ENCODE results near the gene SGPL1. TPM values are rescaled to one million over a fixed set of nuclear protein-coding genes. Genes with fewer than 3 reads are reported as not detected.
"Not testable (repeated sequence)": the region's sequence is repeated elsewhere in the genome, so short reads cannot be mapped to it uniquely, and the experiment has no call there.

Gene SGPL1, protein sequence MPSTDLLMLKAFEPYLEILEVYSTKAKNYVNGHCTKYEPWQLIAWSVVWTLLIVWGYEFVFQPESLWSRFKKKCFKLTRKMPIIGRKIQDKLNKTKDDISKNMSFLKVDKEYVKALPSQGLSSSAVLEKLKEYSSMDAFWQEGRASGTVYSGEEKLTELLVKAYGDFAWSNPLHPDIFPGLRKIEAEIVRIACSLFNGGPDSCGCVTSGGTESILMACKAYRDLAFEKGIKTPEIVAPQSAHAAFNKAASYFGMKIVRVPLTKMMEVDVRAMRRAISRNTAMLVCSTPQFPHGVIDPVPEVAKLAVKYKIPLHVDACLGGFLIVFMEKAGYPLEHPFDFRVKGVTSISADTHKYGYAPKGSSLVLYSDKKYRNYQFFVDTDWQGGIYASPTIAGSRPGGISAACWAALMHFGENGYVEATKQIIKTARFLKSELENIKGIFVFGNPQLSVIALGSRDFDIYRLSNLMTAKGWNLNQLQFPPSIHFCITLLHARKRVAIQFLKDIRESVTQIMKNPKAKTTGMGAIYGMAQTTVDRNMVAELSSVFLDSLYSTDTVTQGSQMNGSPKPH
- 10 to 100 TPM; 19.8 to 25.9 (median 20.3) TPM for polyA plus RNA-seq

DNA sequence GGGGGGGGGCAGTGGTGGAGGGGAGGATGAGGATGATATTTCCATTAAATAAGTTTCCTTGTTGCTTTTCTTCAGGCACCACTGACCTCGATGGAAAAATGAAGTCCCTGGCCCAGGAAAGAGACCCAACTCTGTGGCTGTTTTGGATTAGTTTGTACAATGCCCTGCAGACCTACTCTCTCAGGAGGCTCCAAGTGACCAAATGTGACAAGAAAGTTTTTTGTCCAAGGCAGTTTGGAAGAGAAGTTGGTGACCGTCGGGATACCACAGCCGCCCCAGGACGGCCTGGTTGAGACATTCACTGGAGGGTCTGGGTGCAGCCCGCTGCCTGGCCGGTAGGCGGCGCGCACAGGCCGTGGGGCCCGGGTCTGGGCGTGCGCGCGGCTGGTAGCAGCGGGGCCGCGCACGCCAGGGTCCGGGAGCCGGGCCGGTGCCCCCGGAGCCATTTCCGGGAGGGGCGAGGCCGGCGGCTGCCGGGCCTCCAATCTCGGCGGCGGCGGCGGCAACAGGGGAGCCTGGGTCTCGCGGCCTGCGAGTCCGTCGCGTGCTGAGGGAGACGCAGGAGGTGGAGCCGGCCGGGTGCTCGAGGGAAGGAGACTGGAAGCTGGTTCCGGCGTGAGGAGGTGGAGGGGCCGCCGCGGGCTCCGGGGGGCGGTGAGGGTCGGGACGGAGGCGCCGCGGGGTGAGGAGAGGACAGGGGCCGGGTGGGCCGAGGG, at the start of gene SGPL1:
Gene SGPL1, plus strand, starts transcription at position 445 of the 716 bp plus-strand sequence. CDS start 906 bp downstream, outside the sequence.
- H3K27me3 Mint-ChIP-seq (ENCODE audit: low read depth in 3 of 3): peaks cover 0 to 3% (median 0%) of the 10 kb centered on the region in 3 donors
- H3K36me3 Mint-ChIP-seq: peaks cover 0 to 9% (median 4%) of the 10 kb centered on the region in 3 donors
- peak within 1 kb of the TSS; percentile 93 to 97 (median 95) for H3K4me3 Mint-ChIP-seq
- no peaks in the 10 kb centered on the region for H3K9me3 Mint-ChIP-seq
- H3K4me1 Mint-ChIP-seq: peaks cover 25 to 35% of the 10 kb centered on the region in 2 donors
- DNase-seq: peak; percentile 86 to 87 (median 87)
- peak within 1 kb of the TSS; percentile 78 to 95 (median 91) for H3K27ac Mint-ChIP-seq

DNA sequence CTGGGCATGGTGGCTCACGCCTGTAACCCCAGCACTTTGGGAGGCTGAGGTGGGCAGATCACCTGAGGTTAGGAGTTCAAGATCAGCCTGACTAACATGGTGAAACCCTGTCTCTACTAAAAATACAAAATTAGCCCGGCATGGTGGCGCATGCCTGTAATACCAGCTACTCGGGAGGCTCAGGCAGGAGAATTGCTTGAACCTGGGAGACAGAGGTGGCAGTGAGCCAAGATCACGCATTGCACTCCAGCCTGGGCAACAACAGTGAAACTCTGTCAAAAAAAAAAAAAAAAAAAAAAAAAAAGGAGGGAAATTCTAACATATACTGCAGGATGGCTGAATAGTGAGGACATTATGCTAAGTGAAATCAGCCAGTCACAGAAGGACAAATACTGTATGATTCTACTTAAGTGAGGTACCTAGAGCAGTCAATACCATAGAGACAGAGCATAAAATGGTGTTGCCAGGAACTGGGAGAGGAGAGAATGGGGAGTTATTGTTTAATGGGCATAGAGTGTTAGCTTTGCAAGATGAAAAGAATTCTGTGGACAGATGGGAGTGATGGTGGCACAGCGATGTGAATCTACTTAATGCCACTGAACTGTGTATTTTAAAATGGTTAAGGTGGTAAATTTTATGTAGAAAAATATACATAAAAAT, 47.6 kb upstream of the SGPL1 start:
- H3K4me1 Mint-ChIP-seq; H3K27ac Mint-ChIP-seq; H3K4me3 Mint-ChIP-seq; H3K36me3 Mint-ChIP-seq; DNase-seq; H3K27me3 Mint-ChIP-seq (ENCODE audit: low read depth in 3 of 3); H3K9me3 Mint-ChIP-seq: not testable (repeated sequence)

DNA sequence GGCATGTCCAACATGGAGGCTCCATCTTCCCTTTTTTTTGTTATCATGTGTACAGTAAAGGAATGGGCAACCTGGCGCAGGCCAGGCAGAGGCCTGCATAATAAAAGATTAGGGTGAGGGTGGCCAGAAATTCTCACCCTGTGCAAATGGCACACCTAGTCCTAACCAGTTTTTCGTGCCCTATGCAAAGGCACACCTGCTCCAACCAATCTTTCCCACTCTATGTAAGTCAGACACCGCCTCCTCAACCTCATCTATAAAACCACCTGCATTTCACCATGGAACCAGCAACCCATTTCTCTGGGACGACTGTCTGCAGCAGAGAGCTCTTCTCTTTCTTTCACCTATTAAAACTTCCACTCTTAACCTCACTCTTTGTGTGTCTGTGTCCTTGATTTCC, 46.6 kb upstream of the SGPL1 start:
- no peak overlapping the region for H3K4me3 Mint-ChIP-seq
- H3K4me1 Mint-ChIP-seq: no peaks in the 10 kb centered on the region
- H3K36me3 Mint-ChIP-seq: peaks cover 0 to 7% (median 0%) of the 10 kb centered on the region in 3 donors
- H3K9me3 Mint-ChIP-seq: no peaks in the 10 kb centered on the region
- peaks cover 3 to 8% (median 4%) of the 10 kb centered on the region in 3 donors for H3K27me3 Mint-ChIP-seq (ENCODE audit: low read depth in 3 of 3)
- DNase-seq: no peak
- H3K27ac Mint-ChIP-seq: no peak overlapping the region

DNA sequence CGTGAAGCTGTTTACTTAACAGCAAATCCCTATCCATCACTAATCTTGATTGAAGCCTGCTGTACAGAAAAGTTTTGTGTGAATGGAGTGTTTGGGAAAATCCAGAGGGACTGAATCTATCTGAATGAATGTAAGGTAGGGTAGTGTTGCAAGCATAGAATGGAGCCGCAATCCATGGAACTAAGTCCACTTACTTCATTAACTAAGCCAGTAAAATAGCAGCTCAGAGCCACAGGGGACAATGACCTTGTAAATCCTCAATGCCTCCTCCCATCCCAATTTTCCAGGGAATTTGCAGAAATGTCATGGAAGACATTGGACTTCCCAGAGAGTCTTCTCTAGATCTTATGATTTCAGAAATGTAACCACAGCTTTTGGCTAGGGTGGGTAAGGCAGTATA, 45.7 kb upstream of the SGPL1 start:
- Mint-ChIP-seq H3K27me3 (ENCODE audit: low read depth in 3 of 3) (peaks cover 3 to 8% (median 4%) of the 10 kb centered on the region in 3 donors), H3K36me3 (peaks cover 0 to 7% (median 0%) of the 10 kb centered on the region in 3 donors), H3K4me3 (no peak overlapping the region), H3K9me3 (no peaks in the 10 kb centered on the region), H3K4me1 (no peaks in the 10 kb centered on the region), H3K27ac (no peak overlapping the region)
- DNase-seq: no peak

DNA sequence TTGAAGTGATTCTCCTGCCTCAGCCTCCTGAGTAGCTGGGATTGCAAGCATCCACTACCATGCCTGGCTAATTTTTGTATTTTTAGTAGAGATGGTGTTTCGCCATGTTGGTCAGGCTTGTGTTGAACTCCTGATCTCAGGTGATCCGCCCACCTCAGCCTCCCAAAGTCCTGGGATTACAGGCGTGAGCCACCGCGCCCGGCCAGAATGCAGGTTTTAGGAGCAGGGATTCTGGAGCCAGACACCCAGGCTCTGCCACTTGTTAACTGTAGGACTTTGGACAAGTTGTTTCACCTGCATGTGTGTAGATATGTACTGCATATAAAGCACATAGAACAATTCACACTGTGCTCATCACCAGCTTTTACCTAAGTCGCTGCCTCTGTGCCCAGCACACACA, 45.2 kb upstream of the SGPL1 start:
- not testable (repeated sequence) for H3K4me1 Mint-ChIP-seq; H3K9me3 Mint-ChIP-seq; DNase-seq; H3K36me3 Mint-ChIP-seq; H3K27ac Mint-ChIP-seq; H3K27me3 Mint-ChIP-seq (ENCODE audit: low read depth in 3 of 3); H3K4me3 Mint-ChIP-seq

DNA sequence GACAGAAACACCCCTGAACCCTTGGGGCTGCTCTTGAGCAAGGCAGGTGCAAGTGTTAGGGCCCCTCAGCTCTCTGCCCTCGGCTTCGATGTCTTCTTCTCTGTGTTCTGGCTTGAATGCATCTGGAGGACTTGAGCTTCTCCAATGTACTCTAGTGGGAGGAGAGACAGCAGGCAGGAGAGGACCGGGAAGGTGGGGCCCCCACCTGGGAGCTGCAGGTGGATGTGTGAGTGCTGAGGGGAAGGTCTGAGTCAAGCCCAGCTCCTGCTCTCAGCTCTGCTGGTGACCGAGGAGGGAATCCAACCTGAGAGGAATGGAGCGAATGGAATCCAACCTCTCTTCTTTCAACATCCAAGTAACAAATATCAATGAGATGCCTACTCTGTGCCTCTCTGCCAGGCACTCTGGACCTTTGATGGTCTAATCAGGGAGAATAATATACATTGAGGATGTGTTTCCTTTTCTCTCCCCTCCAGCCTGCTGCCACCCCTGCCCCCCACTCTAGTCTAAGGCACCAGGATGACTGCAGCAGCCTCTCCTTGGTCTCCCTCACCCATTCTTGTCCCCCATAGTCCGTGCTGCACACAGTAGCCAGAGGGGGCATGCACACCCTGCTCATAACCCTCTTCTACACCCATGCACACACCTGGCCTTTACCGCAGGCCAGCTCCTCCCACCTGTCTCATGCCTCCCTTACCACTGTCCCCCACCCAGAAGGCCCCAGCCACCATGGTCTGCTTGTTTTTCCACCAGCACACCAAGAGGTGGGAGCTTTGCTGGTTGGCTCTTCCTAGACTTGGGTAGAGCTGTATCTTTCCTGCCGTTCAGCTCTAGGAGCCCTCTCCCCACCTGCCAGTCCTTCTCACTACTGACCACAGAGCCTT, 44.2 kb upstream of the SGPL1 start:
- Mint-ChIP-seq H3K4me1 (no peaks in the 10 kb centered on the region), H3K27me3 (ENCODE audit: low read depth in 3 of 3) (peaks cover 3 to 7% (median 4%) of the 10 kb centered on the region in 3 donors), H3K36me3 (peaks cover 0 to 2% (median 0%) of the 10 kb centered on the region in 3 donors), H3K9me3 (no peaks in the 10 kb centered on the region), H3K4me3 (no peak overlapping the region), H3K27ac (no peak overlapping the region)
- DNase-seq: no peak

DNA sequence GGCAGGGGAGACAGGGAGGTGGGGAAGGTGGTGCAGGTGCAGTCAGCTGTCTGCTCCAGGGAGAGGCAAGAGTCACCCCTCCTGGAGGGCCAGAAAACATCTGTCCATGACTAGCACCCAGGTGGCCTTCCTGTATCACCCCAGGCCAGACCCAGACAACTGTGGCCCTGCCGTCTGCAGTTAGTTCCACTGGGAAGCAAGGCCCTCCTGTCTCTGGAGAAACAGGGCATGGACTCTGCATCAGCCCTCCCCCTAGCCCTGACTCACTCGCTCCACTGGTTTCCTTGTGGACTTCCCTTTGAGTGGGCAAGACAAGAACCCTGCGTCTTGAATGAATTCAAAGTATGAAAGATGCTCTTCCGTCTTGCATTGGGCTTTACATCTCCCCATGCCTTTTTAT, 43.1 kb upstream of the SGPL1 start:
- DNase-seq: no peak
- no peak overlapping the region for H3K27ac Mint-ChIP-seq
- no peaks in the 10 kb centered on the region for H3K36me3 Mint-ChIP-seq

DNA sequence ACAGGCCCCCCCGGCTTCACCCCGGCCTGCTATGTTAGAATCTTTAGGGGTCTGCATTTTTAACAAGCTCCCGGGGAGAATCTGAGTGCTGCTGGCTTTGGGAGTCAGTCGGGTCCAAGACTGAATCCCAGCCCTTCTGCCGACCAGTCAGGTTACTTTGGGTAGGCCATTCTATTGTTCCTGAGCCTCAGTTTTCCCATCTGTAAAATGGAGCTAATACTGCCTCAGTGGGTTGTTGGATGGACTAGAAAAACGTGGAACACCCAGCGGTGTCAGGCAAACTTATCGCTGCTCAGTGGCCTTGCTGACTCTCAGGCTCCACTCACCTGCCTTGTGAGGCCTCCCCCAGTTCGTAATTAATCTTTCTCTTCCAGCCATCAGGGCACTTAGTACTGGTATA, 42.3 kb upstream of the SGPL1 start:
- no peaks in the 10 kb centered on the region for H3K36me3 Mint-ChIP-seq
- peaks cover 2 to 5% (median 2%) of the 10 kb centered on the region in 3 donors for H3K27me3 Mint-ChIP-seq (ENCODE audit: low read depth in 3 of 3)
- H3K9me3 Mint-ChIP-seq: no peaks in the 10 kb centered on the region
- H3K4me3 Mint-ChIP-seq: no peak overlapping the region
- H3K27ac Mint-ChIP-seq: no peak overlapping the region
- no peak for DNase-seq
- no peaks in the 10 kb centered on the region for H3K4me1 Mint-ChIP-seq

More for the DNA sequence above, 43.1 kb upstream of the SGPL1 start:
- Mint-ChIP-seq H3K9me3 (no peaks in the 10 kb centered on the region), H3K27me3 (ENCODE audit: low read depth in 3 of 3) (peaks cover 2 to 5% (median 4%) of the 10 kb centered on the region in 3 donors), H3K4me3 (no peak overlapping the region), H3K4me1 (no peaks in the 10 kb centered on the region)

DNA sequence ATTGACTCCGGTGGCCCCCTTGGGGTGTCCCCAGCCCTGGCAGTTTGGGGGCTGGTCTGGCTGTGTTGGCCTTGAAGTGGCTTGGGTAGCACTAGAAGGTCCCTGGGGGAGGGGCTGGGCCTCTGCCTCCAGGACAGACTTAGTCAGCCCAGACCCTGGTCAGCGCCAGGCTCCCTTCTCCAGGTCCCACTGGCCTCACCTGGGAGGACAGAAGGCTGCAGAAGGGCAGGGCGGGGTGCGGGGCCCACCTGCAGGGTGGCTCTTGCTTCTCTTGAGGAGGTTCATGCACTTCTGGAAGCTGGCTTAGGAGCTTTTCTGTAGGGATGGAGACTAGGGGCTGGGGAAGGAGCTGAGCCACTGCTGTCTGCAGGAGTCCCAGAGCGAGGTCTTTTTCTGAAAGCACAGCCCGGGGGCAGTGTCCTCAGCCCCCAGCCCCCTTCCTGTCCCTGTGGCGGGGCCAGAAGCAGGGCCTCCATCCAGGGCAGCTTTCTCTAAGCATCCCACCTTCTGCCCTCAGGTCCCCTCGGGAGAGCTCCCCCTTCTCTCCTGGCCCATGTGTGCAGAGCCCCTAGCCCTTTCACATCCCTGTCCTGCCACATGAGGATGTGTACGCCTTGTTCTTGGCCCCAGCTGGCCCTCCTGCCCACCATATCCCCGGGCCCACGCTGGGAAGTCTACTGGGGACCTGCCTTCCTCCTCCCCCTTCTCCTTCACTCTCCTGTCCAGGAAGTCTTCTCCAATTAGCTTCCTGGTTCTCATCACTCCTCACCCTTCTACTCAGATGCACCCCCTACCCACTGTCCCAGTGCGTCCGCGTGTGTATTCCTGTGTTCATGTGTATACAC, 41.6 kb upstream of the SGPL1 start:
- H3K4me1 Mint-ChIP-seq: no peaks in the 10 kb centered on the region
- no peak overlapping the region for H3K4me3 Mint-ChIP-seq
- DNase-seq: no peak
- no peaks in the 10 kb centered on the region for H3K36me3 Mint-ChIP-seq
- H3K9me3 Mint-ChIP-seq: no peaks in the 10 kb centered on the region
- H3K27me3 Mint-ChIP-seq (ENCODE audit: low read depth in 3 of 3): peaks cover 2 to 5% (median 4%) of the 10 kb centered on the region in 3 donors
- peak overlapping the region in 1 of 6 donors; percentile 71 for H3K27ac Mint-ChIP-seq

DNA sequence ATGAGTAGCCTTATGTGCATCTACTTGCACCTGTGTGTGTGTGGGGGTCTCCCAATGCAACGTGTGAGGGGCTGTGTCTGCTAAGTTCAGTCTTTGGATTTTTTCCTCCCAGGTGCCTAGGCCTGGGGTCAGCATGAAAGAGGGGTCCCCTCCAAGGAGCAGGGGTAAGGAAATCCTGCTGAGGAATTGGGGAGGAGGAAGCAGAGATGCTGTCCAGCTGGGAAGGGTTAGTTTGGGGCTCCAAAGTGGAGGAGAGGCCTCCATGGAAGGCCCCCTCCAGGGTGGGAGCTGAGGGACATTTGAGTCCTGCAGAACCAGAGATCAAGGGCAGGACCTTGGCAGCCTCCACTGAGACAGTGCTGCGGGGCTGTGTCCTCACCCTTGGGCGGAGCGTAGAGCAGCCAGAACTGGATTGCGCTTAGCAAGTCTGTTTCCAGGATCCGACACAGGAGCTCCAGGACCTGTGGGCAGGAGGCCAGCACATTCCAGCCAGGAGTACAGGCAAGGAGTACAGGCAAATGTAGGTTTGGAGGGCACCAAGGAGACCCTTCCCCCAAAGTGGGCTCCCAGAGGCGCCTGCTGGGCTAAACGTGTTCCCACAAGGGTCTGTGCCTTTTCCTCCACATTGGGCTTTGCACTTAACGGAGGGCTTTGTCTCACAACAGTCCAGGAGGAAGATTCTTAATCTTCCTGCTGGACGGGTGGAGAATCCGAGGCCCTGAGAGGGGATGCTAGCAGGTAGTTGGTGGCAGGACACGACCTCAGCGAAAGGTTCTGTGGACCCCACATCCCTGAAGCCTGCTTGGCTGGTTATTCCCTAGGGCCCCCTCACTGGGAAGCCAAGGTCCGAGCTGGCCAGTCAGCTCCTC, 40.7 kb upstream of the SGPL1 start:
- DNase-seq: no peak
- H3K4me3 Mint-ChIP-seq: no peak overlapping the region
- H3K9me3 Mint-ChIP-seq: no peaks in the 10 kb centered on the region
- no peak overlapping the region for H3K27ac Mint-ChIP-seq
- H3K4me1 Mint-ChIP-seq: no peaks in the 10 kb centered on the region
- peaks cover 0 to 5% (median 4%) of the 10 kb centered on the region in 3 donors for H3K27me3 Mint-ChIP-seq (ENCODE audit: low read depth in 3 of 3)
- no peaks in the 10 kb centered on the region for H3K36me3 Mint-ChIP-seq

DNA sequence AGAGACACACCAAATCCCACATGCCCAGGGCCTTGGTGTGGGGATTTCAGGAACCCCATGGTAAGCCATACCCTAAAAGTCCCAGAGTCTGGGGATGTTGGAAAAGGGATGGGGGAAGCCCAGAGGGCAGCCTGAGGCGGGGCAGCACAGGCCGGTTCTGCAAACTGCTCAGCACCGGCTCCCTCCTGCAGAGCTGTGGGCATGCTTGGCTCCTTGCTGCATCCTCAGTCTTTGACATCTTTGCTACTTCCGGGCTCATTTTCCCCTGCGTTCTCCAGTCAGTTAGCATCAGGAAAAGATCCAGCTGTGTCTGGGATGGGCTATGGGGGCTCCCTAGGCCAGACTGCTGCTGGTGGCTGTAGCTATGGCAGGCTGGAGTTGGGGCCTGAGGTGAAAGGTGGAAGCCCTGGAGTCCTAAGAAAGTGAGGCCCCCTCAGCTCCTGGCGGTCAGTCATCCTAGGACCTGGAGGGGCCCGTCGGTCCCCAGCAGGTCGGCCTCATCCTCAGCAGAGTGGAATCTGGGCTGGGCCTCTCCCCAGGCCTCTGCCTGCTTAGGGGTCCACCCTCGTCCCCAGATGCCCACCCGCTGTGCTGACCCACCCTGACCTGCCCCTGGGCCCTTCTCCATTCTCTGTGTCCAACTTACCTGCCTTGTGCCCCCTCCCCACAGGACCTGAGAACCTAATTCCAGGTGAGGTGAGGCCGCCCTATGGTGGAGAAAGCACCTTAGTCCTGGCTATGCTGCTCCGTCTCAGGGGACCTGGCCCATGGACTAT, 39.9 kb upstream of the SGPL1 start:
- no peak overlapping the region for H3K27ac Mint-ChIP-seq
- H3K27me3 Mint-ChIP-seq (ENCODE audit: low read depth in 3 of 3): peaks cover 0 to 4% (median 3%) of the 10 kb centered on the region in 3 donors
- no peak for DNase-seq
- no peak overlapping the region for H3K4me3 Mint-ChIP-seq
- H3K4me1 Mint-ChIP-seq: no peaks in the 10 kb centered on the region
- H3K36me3 Mint-ChIP-seq: no peaks in the 10 kb centered on the region
- H3K9me3 Mint-ChIP-seq: no peaks in the 10 kb centered on the region
